ENCODE data around the gene TRAF3.

The TRAF3 gene

GRCh38 chr14:102918438-102918837 is 141.2 kb downstream of the TRAF3 start:
- H3K27ac ChIP-seq = no peak overlapping the region
- TF ChIP-seq CTCF (conservative IDR thresholded peaks at IDR 0.05) = no peak

- no peak overlapping the region for H3K27ac ChIP-seq
- TF ChIP-seq CTCF (conservative IDR thresholded peaks at IDR 0.05) = no peak
These were observed 143.2 kb downstream of the TRAF3 start for GRCh38 chr14:102920273-102920997.

GRCh38 chr14:102920998-102921304 is 143.7 kb downstream of the TRAF3 start:
- H3K27ac ChIP-seq = no peak overlapping the region
- no peak for TF ChIP-seq CTCF (conservative IDR thresholded peaks at IDR 0.05)

- no peak within 1 kb of the TSS for H3K27ac ChIP-seq
- TF ChIP-seq CTCF (conservative IDR thresholded peaks at IDR 0.05) = no peak
These were observed 145.4 kb downstream of the TRAF3 start, which contains the start of gene AMN for GRCh38 chr14:102922490-102923200. Gene AMN (plus strand): TSS chr14:102922663. CDS start chr14:102922689, 26 bp downstream.

GRCh38 chr14:102923201-102923924 is 146.1 kb downstream of the TRAF3 start:
- TF ChIP-seq CTCF (conservative IDR thresholded peaks at IDR 0.05) = no peak
- H3K27ac ChIP-seq = no peak overlapping the region

GRCh38 chr14:102923925-102924486 is 146.8 kb downstream of the TRAF3 start:
- no peak for TF ChIP-seq CTCF (conservative IDR thresholded peaks at IDR 0.05)
- H3K27ac ChIP-seq = no peak overlapping the region

Data from VCaP (cell line).